Measurements from ENCODE around the gene IMPG1. TPM values are rescaled to one million over a fixed set of nuclear protein-coding genes. Genes with fewer than 3 reads are reported as not detected.

The IMPG1 gene
- total and polyA plus RNA-seq, 2 donors (not counting 1 experiment from before 2014, with no cell fraction given): not detected

DNA sequence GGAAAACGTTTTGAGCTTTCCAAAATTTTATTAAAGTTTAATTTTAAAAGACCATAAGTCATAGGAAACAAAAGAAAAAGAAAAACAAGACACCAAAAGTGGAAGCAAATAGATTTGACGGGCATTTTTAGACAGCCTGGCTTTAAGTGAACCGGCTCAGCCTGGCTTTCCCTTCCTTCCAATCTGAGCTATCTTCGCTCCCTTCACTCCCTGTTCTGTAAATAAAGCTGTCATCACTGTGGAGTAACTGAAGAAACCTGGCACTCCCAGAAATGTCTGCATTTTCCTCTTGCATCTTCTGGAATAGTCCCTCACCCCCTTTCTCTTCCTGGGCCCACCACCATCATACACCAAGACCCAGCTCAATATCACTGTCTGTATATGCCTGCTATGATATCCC lies 131.9 kb downstream of the IMPG1 start:
- Mint-ChIP-seq H3K27me3 (peaks cover 10% of the 10 kb centered on the region), H3K4me3 (no peak overlapping the region), H3K9me3 (ENCODE audit: insufficient read depth) (no peaks in the 10 kb centered on the region), H3K27ac (no peak overlapping the region), H3K4me1 (no peaks in the 10 kb centered on the region)
- ChIA-PET POLR2A (no interaction called here), CTCF (no interaction called here)
- Histone ChIP-seq H3K27me3 (replicated peaks in 1 of 4; ENCODE audit: control extremely low read depth in 1 of 4, control insufficient read depth in 3 of 4, insufficient read depth in 4 of 4, low read length in 3 of 4) (peaks cover 0 to 9% (median 1%) of the 10 kb centered on the region in 4 experiments), H3K9me3 (ENCODE audit: control extremely low read depth in 1 of 3, control insufficient read depth in 2 of 3, insufficient read depth in 1 of 3, low read length in 2 of 3) (no peaks in the 10 kb centered on the region), H3K4me2 (replicated peaks; ENCODE audit: low read depth, low read length, poor library complexity, severe bottlenecking) (no peak overlapping the region), H3K79me2 (ENCODE audit: control insufficient read depth, insufficient read depth, low read length) (no peaks in the 10 kb centered on the region), H3K9ac (ENCODE audit: low read length) (no peak overlapping the region), H3K27ac (ENCODE audit: low read length in 2 of 2) (no peak overlapping the region), H4K20me1 (ENCODE audit: control insufficient read depth, insufficient read depth, low read length, poor library complexity, severe bottlenecking) (no peaks in the 10 kb centered on the region), H3K4me1 (ENCODE audit: control insufficient read depth in 2 of 2, insufficient read depth in 2 of 2, low read length in 2 of 2) (no peaks in the 10 kb centered on the region), H3K36me3 (replicated peaks in 1 of 2; ENCODE audit: control extremely low read depth in 1 of 2, control insufficient read depth in 1 of 2, extremely low read depth in 1 of 2, insufficient read depth in 2 of 2, low read length in 1 of 2) (no peaks in the 10 kb centered on the region), H2AFZ (ENCODE audit: insufficient read depth, low read depth, low read length, poor library complexity, severe bottlenecking) (no peak overlapping the region), H3K4me3 (ENCODE audit: control extremely low read depth in 1 of 5, extremely low read depth in 1 of 5, insufficient read depth in 1 of 5, low read depth in 2 of 5, low read length in 4 of 5) (no peak overlapping the region)
- DNase-seq: no peak
- no peak for ATAC-seq (ENCODE audit: low read depth)
- TF ChIP-seq EZH2 (IDR thresholded peaks at IDR 0.05; ENCODE audit: borderline replicate concordance, insufficient read depth, low read depth, low read length, poor library complexity, severe bottlenecking): no peak
- TF ChIP-seq, protein P1, sequence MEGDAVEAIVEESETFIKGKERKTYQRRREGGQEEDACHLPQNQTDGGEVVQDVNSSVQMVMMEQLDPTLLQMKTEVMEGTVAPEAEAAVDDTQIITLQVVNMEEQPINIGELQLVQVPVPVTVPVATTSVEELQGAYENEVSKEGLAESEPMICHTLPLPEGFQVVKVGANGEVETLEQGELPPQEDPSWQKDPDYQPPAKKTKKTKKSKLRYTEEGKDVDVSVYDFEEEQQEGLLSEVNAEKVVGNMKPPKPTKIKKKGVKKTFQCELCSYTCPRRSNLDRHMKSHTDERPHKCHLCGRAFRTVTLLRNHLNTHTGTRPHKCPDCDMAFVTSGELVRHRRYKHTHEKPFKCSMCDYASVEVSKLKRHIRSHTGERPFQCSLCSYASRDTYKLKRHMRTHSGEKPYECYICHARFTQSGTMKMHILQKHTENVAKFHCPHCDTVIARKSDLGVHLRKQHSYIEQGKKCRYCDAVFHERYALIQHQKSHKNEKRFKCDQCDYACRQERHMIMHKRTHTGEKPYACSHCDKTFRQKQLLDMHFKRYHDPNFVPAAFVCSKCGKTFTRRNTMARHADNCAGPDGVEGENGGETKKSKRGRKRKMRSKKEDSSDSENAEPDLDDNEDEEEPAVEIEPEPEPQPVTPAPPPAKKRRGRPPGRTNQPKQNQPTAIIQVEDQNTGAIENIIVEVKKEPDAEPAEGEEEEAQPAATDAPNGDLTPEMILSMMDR (IDR thresholded peaks at IDR 0.05): no peak
- WGBS (ENCODE audit: insufficient coverage): 60% methylated on average over 1 of the region's 4 CpGs
- intact Hi-C loops (cut with micrococcal nuclease): no loop called here

DNA sequence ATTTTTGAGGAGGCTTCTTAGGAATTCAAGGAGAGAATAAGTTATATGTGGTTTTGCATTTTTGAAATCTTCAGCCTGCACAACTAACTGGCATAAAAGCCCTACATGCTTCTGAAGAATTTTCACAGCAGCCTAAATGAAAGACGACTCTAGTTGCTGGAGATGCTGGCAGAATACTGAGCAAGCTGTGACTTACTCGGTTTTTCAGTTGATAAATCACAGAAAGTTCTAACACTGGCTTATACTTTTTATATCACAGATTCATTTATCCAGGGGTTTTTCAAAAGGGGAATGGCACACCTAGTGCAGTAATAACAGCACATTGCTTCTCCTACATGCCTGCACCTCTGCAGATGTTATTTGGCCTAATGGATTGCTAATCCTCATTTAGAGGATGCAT lies 134.6 kb downstream of the IMPG1 start:
- Histone ChIP-seq H3K27me3 (replicated peaks in 1 of 4; ENCODE audit: control extremely low read depth in 1 of 4, control insufficient read depth in 3 of 4, insufficient read depth in 4 of 4, low read length in 3 of 4) (peaks cover 0 to 20% (median 3%) of the 10 kb centered on the region in 4 experiments), H3K4me1 (ENCODE audit: control insufficient read depth in 2 of 2, insufficient read depth in 2 of 2, low read length in 2 of 2) (peaks cover 8 to 9% of the 10 kb centered on the region in 2 donors), H3K9ac (ENCODE audit: low read length) (no peak overlapping the region), H3K9me3 (ENCODE audit: control extremely low read depth in 1 of 3, control insufficient read depth in 2 of 3, insufficient read depth in 1 of 3, low read length in 2 of 3) (no peaks in the 10 kb centered on the region), H2AFZ (ENCODE audit: insufficient read depth, low read depth, low read length, poor library complexity, severe bottlenecking) (no peak overlapping the region), H3K4me3 (ENCODE audit: control extremely low read depth in 1 of 5, extremely low read depth in 1 of 5, insufficient read depth in 1 of 5, low read depth in 2 of 5, low read length in 4 of 5) (no peak overlapping the region), H3K79me2 (ENCODE audit: control insufficient read depth, insufficient read depth, low read length) (no peaks in the 10 kb centered on the region), H4K20me1 (ENCODE audit: control insufficient read depth, insufficient read depth, low read length, poor library complexity, severe bottlenecking) (no peaks in the 10 kb centered on the region), H3K36me3 (replicated peaks in 1 of 2; ENCODE audit: control extremely low read depth in 1 of 2, control insufficient read depth in 1 of 2, extremely low read depth in 1 of 2, insufficient read depth in 2 of 2, low read length in 1 of 2) (no peaks in the 10 kb centered on the region), H3K4me2 (replicated peaks; ENCODE audit: low read depth, low read length, poor library complexity, severe bottlenecking) (no peak overlapping the region), H3K27ac (ENCODE audit: low read length in 2 of 2) (no peak overlapping the region)
- Mint-ChIP-seq H3K27me3 (peaks cover 25% of the 10 kb centered on the region), H3K4me3 (no peak overlapping the region), H3K9me3 (ENCODE audit: insufficient read depth) (no peaks in the 10 kb centered on the region), H3K4me1 (peaks cover 6% of the 10 kb centered on the region), H3K27ac (no peak overlapping the region)
- no peak for DNase-seq
- no peak for TF ChIP-seq EZH2 (IDR thresholded peaks at IDR 0.05; ENCODE audit: borderline replicate concordance, insufficient read depth, low read depth, low read length, poor library complexity, severe bottlenecking)
- TF ChIP-seq, protein P1 (IDR thresholded peaks at IDR 0.05): no peak
- ChIA-PET POLR2A (no interaction called here), CTCF (no interaction called here)
- ATAC-seq (ENCODE audit: low read depth): no peak
- 83% methylated on average over 1 of the region's 2 CpGs for WGBS (ENCODE audit: insufficient coverage)
- intact Hi-C loops (cut with micrococcal nuclease): no loop called here
